NT2/D1 (cell line): Measurements from ENCODE around the gene PACS1.

Source experiments
- SUZ12 ChIP-seq: IDR thresholded peaks from 2 replicates; pipeline ENCODE4 v1.6.1; 2011; ENCODE audit not compliant: insufficient read length, insufficient read depth; ENCODE audit errors: extremely low read depth
- YY1 ChIP-seq: IDR thresholded peaks from 2 replicates; pipeline ENCODE4 v1.6.1; 2011; ENCODE audit not compliant: insufficient read length, insufficient read depth
- ZNF274 ChIP-seq: IDR thresholded peaks from 2 replicates; pipeline ENCODE4 v1.6.1; 2011; ENCODE audit warnings: mild to moderate bottlenecking, low read depth, low read length

DNA sequence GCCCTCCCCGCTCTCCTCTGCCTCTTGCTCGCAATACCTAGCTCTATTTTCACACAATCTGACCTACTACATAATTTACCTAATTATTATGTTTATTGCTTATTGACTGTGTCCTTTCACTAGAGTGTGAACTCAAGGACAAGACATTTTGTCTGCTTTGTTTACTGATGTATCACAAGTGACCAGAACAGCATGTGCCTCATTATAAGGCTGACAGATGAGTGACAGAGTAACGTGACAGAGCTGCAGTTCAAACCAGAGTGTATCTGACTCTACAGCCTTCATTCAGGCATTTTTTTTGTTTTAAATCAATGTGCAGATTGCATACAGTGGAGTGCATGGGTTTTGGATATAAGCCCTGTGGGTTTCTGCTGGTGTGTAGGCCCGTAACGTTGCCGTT lies 116.4 kb downstream of the PACS1 start:
- TF ChIP-seq SUZ12 (no peak), ZNF274 (no peak), YY1 (no peak)
